NCI-H1092 (cell line): ENCODE data around the gene C1QTNF12.

ENCODE experiments used
- DNase-seq: peaks from one replicate; lab custom pipeline; 2025; lab: John Stamatoyannopoulos, UW

C1QTNF12 gene

DNA sequence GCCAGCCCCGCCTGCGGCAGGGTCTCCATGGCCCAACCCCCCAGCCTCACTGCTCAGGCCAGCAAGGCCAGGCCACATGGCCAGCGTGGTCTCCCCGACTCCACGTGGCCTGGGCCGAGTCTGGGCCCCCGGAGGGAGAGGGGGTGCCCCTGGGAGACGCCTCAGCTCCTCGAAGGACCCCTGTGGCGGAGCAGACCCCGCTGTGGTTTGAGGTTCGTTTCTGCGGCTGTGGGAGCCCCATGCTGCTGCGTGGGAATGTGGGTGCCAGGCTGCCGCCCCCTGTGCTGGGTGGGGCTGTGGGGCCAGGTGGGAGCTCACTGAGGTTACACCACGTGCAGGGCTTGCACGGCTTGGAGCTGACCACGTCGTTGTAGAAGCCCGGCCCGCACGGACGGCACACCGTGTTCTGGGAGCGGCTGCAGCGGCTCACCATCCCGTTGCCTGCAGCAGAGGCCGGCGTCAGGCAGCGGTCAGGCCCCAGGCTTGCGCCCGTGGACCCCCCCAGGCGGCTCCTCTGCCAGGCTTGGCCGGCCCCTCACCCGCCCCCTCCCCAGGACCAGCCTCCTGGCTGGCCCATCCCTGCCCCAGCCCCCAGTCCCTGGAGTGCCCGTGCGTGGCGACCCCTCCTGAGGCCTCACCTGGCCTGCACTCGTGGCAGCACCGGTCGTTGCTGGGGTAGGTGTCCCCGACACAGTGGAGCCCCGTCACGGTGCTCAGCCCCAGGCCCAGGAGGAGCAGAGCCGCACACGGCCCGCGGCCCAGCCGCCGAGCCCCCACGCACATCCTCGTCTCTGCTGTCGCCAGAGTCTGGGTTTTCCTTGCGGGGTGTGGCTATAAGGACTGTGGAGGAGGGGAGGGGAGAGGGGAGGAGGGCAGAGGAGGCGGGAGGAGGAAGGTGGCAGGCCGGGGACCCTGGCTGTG is 32.9 kb downstream of the C1QTNF12 start, which contains the start of gene TNFRSF4:
TSS of gene TNFRSF4 (minus strand) at position 809 of the 921 bp plus-strand sequence. CDS start at position 783, 26 bp downstream.
- no peak for DNase-seq

DNA sequence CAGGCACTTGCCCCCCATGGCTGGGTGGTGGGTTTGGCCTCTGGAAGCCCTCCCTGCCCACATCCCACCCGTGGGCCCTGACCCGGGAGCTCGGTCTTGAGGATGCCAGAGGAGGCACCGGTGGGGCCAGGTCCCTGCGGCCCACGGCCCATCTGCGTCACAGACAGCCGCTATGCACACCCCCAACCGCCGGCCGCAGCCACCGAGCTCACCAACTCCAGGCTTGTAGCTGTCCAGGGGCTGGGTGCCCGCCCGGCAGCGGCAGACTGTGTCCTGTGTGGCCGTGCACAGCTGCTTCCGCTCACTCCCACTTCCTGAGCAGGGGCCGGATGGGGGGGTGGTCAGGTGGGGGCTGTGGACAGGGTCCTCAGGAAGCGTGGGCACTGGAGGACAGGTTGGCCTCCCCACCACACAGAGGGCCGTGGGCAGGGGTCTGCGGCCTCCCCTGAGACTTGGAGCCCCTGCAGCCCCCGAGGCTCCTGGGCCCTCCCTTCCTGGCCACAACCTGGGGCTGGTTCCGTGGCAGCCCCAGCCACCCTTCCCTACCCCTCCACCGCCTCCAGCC is 33.7 kb downstream of the C1QTNF12 start:
- DNase-seq = no peak

DNA sequence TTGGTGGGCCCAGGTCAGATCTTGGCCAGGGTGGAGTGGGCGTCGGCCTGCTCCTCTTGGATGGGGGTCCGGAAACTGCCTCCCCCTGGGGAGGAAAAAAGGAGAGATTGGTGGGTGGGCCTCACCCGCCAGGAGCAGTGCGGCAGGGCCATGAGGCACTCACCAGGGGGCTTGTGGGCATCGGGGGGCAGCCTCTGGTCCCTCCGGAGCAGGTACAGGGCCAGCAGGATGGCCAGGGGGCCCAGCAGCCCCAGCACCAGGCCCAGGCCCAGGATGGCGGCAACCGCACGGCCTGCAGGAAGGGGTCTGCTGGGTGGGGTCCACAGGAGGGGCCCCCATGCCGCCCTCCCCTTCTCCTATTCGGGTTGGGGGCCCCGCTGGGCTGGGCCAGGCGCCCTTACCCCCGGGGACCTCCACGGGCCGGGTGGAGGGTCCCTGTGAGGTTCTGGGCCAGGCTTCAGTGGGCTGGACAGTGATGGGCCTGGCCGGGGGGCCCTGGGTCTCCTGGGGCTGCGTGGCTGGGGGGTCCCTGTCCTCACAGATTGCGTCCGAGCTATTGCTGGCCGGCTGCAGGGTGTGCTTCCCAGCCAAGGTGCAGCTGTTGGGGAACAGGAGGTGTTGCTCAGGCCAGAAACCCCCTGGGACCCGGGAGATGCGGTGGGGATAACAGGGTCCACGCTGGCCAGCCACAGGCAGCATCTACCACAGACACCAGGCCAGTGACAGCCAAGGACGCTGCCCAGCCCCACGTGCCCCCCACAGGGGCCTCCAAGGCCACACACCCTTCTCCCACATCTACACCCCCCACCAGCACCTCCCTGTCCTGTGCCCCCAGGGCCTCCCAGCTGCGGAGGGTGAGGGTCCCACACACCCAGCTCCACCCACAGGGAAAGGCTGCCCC is 34.7 kb downstream of the C1QTNF12 start:
- no peak for DNase-seq

DNA sequence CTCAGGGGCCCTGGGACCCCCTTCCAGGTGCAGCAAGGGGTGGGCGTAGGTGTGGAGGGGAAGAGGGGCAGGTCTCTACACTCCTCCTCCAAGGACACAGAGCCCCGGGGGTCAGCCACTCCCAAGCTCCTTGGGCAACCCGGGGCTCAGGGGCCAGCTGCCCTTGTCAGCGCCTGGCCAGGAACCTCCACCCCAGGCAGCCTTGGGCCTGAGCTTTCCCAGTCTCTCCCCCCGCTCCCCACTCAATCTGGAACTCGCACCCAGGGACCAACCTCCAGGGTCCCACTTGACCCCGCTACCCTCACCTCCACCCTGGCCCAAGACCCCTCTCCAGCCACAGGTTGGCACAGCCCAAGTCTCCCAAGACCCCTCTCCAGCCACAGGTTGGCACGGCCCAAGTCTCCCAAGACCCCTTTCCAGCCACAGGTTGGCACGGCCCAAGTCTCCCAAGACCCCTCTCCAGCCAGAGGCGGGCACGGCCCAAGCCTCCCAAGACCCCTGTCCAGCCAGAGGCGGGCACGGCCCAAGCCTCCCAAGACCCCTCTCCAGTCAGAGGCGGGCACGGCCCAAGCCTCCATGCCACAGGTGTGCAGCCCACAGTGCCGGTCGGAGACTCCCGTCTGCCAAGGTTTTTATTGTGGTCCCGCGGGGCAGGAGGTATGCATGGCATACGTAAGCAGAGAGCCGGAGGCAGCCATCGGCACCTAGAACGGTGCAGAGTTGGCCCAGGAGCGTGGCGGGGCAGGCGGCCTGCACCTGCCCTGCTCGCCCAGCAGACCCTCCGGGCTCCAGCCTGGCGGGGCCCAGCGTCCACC is 35.6 kb downstream of the C1QTNF12 start:
- DNase-seq = no peak

DNA sequence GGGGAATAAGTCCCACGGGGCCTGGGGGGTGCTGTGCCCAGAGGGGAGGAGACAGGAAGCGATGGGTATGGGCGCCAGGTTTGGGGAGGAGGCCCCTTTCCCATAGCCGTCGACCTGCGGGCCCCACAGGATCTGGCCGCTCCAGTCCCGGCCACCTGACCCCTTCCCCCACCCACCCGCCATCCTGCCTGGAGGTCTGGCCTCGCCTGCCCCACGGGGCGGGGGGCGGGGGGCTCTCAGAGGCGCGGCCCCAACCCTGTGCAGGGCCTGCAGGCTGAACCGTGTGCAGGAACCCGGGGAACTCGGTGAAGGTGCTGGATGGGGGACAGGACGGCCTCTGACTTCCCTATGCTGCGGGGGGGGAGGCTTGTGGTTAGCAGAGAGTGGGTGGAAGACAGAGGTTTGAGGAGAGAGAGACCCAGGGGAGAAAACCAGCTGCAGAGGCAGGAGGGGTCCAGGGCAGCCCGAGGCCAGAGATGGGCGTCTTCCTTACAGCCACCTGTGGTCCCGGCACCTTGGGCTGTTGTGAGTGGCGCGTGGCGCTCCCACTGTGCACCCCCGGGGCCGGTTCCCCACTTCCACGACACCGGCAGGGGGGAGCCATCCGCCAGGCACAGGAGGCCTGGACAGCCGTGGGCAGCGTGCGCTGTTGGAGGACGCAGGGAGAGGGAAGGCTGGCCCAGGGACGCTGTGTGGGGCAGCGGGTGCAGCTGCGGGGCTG is 37.6 kb downstream of the C1QTNF12 start:
- DNase-seq = no peak

DNA sequence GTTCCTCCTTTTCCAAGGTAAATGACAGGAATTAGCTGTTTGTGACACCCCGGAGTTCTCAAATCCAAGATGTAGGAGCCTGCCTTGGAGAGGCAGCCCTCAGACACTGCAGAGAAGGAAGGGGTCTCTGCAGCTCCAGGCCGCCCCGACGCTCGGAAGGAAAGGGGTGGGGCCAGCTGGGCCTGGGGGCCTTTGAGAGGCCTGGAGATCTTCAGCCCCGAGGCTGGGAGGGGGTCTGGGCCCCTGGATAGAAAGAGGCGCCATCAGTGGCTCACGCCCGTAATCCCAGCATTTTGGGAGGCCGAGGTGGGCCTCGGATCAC is 39.0 kb downstream of the C1QTNF12 start:
- DNase-seq = no peak

DNA sequence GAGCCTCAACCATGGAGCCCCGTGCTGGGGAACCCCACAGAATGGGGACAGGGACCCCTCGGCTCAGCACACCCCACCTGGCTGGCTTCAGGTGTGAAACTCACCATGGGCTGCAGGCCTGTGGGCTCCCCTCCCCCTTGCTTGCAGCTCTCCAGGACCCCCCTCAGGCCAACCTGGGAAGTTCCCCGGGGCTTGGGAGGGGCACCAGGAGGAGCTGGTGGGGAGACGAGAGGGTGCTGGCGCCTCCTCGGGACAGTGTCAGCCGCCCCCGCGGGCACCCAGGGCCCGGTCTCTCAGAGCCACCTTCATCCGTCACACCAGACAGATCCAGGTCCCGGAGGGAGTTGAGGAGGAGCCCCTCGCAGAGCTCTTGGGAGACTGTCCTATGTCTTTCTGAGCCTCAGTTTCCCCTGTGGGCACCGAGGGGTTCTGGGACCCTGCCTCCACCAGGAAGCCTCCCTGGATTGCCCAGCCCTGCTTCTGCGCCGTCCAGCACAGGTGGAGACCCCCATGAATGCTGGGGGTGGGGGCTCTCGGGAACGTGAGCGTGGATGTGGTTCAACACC is 39.5 kb downstream of the C1QTNF12 start:
- no peak for DNase-seq

DNA sequence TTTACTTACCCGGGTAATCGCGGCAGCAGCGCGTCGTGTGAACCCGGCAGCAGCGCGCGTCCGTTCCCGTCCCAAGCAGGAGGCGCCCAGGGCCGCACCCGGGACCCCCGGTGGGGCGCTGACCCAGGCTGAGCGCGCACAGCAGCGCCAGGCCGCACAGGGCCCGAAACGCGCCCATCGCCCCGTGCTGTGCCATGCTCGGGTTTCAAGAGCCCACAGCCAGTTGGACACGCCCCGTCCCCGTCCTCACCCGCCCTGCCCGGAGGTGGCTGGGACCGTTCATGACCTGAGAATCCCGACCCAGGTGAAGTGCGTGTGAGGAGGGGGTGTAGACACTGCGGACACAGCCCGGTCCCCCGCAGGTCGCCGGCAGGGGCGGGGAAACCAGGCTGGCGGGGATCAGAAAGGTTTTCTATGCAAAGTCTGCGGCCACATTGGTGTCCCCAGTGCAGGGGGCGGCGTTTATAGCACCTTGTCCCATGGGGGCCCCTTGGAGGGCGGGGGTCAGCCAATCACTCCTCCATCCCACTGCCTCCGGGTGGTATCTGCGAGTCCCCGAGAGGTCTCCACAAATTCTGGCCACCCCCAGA is 40.1 kb downstream of the C1QTNF12 start, which contains the start of gene TNFRSF18:
TSS of gene TNFRSF18 (minus strand) at position 217 of the 590 bp plus-strand sequence. CDS start at position 196, 21 bp downstream.
- no peak for DNase-seq

DNA sequence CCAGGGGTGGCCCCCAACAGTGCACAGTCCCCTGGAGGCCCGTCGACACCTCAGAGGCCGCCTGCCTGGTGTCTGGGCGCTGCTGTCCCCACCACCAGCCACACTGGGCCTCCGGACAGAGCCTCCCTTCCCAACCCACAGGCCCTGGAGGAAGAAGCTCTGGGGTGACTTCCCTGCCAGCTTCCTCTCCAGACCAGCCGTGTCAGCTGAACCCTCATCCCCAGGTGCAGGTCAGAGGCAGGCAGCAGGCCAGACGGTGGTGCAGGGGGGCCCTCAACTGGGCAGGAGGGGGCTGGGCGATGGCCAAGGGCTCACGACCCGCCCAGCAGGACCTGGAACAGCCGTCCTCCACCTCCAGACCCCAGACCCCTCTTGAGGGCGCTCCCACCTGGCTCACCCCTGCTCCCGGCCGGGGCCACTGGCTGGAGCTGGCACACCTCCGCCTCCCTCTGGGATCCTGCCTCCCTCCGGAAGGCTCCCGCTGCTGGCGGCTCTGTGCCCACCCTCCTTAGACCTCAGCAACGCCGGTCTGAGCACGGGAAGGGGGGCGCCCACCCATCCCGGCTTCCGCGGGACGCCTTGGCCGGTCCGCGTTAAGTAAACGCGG is 40.6 kb downstream of the C1QTNF12 start:
- no peak for DNase-seq

DNA sequence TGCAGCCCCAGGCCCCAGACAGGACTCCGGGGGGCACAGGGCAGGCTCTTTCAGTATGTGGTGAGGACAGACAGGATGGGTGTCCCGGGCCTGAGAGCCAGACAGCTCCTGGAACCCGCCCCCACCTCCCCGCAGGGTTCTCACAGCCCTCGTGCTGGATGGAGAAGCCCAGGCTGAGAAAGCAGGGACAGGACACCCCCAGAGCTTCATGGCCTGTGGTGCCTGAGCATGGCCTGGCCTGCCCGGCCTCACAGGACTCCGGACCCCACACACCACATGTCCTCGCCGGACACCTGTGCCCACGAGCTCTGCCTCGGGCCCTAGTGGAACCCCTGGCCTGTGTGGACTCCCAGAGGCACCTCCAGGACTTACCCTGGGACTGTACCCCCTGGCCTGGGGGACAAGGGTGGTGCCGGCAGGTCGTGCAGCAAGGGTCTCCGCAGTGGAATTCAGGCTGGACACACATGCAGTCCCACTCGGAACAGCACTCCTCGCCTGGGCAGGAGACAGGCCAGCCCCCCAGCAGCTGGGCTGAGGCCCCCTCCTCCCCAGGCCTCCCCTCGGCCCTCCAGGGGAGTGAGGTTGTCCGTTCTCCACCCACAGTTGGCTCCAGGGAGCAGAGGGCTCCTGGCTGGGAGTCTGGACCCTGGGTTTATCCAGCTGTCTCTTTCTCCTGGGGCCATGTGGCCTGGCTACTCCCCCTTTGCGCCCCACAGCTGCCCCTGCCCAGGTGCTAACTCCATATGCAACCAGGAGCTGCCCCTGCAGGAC is 41.3 kb downstream of the C1QTNF12 start:
- DNase-seq = no peak

DNA sequence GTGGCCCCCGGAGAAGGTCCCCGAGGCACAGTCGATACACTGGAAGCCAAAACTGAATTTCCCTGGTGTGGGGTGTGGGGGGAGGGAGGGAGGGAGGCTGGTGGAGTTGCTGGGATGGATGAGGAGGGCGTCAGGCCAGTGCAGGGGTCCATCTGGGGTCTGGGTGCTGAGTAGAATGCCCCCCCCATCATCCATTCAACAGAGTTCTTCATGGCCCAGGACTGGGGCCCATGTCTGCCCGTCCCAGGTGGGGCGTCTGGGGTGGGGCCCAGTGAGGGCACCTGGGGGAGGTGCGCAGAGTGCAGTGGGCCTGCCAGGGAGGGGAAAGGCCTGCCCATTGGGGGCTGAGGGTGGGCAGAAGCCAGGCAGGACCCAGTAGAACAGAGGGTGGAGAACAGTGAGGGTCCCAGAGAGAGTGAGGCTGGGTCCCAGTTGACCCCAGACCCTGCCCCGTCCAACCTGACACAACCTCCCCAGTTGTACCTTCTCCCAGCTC is 42.0 kb downstream of the C1QTNF12 start:
- DNase-seq = no peak

DNA sequence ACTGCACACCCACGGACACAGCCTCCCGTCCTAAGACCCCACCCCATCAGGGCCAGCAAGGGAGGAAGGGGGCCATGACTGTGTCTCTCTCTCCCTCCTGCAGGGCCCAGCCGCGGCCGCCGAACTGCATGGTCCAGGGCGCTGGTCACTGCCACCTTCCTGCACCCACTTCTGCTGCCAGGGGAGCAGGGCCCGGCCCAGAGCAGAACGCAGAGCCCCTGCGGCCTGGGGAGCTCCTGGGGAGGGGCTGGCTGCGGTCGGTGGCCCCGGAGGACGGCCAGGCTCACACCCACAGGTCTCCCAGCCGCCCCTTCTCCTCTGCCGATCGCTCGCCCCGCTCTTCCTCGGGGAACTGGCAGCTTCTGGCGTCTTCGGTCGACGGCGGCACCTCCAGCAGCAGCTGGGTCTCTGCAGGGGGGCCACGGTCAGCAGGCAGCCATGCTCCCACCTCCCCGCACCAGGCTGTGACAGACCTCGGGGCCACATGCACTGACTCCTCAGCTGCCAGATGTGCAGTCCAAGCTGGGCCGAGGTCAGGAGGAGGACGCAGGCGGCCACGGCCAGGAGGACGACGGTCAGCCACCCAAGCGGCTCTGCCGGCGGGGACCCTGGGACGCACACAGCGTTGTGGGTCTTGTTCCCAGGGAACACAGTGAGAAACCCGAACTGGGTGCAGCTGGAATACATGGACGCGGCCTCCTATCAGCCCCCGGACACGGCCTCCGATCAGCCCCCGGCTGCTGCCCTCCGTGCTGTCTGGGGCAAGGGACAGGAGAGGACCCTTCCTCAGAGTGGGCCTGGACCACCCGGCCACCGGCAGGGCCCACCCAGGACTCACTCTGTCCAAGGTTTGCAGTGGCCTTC is 42.7 kb downstream of the C1QTNF12 start:
- no peak for DNase-seq

DNA sequence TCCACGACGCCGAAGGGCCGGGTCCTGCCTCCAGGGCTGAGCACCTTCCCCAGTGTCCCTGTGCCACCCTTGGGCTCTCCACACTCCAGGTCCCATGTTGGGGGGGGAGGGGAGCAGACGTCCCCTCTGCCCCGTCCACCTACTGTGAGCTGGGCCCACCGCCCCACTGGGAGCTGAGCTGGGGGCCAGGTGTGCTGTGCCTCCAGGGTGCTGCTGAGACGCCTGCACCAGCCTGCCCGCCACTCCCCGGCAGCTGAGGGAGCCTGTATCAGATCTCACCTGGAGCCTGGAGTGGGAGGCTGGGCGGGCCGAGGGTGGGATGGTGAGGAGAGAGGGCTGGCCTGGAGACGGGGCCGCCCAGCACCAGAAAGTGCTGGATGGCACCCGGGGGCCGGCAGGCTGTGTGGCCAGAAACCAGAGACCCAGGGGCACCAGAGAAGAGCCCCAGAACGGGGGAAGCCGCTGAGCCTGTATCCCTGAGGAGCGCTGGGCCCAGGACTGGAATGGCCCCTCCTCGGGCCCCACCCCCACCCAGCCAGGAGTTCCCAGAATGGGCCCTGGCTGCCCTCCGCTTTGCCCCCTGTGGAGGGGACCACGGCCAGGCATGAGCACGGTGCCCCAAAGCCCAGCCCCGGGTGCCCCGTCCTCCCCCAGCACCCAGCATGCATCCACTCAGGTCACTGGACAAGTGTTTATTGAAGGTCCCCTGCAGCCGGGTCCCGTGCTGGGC is 43.5 kb downstream of the C1QTNF12 start:
- DNase-seq = no peak

DNA sequence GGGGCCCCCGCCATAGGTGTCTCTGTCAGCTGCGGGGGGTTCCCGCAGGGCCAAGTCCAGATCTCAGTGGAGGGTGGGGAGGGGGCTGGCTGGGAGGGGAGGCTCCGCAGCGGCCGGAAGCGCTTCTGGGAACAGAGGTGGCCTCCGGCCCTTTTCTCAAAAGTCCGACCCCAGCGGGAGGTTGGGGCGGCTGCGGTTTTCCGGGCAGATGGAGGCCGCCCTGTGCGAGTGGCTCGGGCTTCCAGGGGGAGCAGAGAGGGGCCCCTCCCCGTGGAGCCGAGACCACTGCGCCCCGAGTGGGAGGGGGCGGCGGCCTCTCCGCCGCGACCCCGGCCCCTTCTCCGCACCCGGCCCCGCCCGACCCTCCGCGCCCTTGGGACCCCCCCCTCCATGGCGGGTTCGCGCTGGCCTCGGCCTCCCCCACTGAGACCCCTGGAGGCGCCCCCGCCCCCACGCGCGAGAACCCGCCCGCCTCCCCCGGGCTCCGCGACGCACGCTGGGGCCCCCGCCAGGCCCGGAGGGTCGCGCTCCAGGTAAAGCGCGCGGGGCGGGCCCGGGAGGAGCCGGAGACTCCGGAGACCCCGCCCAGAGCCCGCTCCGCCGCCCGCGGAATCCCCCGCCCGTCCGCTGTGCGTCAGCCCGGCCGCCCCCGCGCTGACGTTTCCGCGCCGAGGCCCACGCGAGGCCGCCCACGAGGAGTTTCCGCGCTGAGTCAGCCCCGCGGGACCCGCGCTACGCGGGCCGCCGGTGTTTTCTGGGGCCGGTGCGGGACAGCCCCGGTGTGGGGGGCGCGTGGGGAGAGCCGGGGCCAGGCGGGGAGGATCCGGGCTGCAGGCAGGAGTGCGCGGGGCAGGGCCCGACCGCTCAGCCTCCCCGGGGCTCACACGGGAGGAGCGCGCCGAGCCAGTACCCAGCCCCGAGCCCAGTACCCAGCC is 45.4 kb downstream of the C1QTNF12 start:
- DNase-seq = no peak

DNA sequence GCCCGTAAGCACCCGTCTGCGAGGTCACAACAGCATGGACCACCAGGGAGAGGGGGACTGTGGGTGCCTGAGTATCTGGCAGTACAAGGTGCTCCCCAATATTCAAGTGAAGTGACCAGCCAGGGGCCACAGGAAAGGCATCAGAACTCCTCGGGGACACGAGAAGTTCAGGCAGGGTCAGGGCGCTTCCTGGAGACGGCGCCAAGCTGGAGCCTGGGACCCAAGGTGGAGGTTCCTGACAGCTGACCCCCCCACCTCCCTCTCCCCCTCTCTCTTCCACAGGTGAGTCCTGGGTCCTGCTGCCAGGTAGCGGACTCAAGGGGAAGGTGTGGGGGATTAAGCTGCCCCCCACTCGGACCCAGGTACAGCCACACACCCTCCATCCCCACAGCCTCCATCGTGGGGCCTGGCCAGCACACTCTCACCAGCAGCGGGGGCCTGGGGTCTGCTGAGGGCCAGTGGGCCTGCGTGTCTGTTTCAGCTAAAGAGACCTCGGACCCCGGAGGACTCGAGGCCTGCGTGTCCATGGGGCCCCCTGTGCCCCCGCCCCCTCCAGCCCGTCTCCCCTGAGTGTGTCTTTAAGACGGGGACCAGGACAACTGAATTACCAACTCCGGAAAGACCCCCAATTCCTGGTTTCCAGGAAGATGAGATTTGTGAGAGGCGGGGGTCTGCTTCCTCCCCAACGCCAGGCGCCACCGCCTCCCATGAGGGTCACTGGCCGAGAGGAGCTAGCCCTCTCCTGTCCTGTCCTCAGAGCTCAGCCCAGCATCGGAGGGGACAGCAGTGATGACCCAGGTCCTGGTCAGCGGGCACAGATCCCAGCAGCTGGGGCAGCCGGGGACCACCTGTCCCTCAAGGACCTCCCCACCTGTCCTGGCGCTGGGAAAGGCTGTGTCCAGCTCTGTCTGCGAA is 46.3 kb downstream of the C1QTNF12 start:
- no peak for DNase-seq
